IPS-NIHi7 (cell line): ENCODE measurements around the gene PRDX2.

ENCODE experiments used
- DNase-seq: peaks from one replicate; pipeline ENCODE4 v3.0.0; 2012; ENCODE audit warnings: mixed read lengths; ENCODE audit errors: extremely low spot score

Gene PRDX2

DNA sequence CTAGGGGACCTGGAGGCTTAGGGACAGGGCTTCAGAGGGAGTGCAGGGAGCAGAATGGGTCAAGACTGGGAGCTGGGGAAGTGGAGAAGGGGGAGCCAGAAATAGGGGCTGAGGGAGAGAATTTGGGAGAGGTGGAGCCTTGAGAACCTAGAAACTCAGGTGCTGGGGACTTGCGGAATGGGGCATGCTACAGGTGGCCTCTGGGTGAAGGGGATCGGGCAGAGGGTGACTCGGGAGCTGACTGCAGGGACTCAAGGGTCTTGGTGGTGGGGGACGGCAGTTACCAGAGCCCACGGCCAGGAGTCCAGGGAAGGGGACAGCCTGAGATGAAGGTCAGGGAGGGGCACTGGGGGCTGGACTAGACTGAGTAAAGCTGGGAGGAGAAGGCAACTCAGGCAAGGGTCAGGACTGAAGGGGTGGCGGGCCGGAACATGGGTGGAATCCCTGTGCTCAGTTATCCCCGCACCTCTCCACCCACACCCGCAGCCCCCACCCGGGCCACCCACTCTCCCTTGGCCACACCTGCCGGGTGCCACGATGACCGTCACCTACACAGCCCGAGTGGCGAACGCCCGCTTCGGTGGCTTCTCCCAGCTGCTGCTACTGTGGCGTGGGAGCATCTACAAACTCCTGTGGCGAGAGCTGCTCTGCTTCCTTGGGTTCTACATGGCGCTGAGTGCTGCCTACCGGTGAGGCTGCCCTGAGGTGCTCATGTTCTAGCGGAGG, 49.4 kb downstream of the PRDX2 start:
- DNase-seq = no peak

DNA sequence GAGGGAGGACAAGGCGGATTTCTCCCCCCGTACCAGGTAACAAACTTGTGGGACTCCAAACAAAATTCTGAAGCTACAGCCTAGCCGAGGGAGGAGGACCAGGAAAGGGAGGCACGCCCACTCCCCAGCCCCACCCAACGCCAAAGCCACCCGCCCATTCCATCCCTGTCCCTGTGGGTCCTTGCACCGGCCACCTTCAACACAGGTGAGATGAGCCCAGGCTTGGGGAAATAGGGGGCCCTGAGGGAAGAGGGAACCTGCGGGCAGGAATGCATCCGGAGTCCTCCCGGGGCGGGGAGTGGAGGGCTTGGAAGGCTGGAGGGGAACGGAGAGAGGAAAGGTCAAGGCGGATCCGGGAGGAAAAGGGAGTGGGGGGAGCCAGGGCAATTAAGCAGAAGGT, 50.0 kb downstream of the PRDX2 start, which contains the start of gene BEST2:
Gene BEST2 (plus strand): TSS at position 157 of the 400 bp plus-strand sequence. CDS start 802 bp downstream, outside the sequence.
- DNase-seq = peak; percentile 63

DNA sequence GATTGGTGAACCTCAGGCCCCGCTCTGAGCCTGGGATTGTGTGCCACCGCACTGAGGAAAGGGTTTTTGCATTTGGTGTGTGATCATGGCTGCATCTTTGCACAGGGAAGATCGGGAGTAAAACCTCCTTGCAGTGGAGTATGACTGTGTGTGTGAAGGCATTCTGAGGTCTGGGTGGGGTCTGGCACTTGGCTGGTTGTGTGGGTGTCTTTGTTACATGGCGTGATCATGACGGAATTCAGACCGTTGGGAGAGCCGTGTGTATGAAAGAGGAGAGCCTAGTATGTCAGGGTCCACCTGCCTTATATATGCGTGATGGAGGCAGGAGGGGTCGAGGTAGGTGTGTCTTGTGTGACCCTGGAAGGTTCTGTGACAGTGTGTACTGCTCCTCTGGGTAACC, 50.7 kb downstream of the PRDX2 start:
- no peak for DNase-seq

DNA sequence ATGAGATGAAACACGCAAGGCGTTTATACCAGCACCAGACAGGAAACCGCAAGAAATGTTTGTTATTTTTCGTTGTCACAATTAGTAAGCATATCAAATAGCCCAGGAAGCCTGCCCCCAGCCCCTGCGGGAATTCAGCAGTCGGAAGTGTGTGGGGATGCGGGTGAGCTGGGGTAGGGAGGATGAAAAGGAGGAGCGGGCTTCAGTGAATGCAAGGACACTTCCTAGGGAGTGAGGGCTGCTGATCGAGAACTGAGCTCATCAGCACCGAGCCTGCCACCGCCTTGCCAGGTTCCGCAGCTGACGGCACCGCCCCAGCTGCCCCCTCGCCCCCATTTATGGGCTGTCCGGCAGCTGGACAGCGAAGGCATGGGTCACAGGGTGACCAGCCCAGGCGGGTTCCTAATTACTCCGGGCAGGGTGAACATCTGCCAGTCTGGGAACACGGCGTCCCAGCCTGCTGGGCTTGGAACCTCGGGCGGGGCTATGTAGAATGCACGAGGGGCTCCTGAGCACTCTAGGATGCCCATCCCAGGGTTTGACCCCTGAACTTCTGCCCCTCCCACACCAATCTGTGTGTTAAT, 51.6 kb downstream of the PRDX2 start:
- no peak for DNase-seq

DNA sequence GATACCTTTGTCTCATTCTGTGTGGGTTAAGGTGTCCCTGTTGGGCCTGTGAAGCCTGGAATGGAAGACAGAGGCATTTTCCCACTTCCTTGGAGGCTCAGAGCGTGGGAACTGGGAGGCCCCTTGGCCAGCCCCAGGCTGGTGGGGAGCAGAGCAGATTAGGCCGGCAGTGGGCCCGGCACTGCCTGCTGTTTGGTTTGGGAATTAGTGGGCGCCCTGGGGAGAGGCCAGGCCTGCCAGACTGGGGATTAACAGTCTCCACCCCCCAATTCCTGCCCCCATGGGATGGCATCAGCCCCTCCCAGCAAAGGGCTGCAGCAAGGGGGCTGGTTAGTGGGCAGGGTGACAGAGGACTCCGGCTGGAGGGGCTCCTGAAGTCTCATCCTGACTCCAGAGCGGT, 53.1 kb downstream of the PRDX2 start:
- DNase-seq = no peak
